NCI-H2081 (cell line): ENCODE data around the gene GNLY.
"Not testable (repeated sequence)": the region's sequence is repeated elsewhere in the genome, so short reads cannot be mapped to it uniquely, and the experiment has no call there.

Source experiments
- DNase-seq, 2 experiments: peaks; one replicate each; lab custom pipeline; 2025; lab: John Stamatoyannopoulos, UW

GNLY gene

DNA sequence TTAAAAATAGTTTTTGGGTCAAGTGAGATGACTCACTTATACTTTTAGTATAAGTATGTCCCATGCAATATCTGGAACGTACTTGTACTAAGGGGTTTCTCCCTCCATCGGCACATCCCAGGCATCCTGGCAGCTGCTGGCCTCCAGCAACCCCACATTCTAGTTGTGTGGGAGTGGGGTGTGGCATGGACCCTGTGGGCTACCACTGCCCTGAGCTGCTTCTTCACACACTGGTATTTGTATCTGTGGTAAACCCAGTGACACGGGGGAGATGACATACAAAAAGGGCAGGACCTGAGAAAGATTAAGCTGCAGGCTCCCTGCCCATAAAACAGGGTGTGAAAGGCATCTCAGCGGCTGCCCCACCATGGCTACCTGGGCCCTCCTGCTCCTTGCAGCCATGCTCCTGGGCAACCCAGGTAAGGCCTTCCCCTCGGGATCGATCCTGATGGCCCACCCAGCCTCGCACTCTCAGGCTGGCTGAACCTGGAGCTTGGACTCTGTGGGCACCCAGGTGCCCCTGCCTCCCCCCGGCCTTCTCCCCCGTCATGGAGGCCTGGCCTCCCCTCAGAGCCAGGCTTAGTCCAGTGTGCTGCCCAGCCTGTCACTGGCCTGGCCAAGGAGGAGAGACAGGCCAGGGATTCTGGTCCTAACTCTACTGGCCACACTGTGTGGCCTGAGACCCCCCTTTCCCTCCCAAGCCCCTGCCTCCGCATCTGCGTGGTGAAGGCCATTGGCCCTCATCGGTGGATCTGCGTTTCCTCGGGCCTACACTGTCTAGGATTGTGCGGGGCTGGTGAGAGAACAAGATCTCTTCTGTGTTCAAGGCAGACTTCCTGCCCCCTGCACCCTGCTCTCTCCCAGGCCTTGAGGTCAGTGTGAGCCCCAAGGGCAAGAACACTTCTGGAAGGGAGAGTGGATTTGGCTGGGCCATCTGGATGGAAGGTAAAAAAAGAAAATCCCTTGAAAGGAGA is at the start of gene GNLY:
Gene GNLY (plus strand): TSS at position 307 of the 974 bp plus-strand sequence. CDS start 61 bp downstream, at position 368.
- DNase-seq: no peak

DNA sequence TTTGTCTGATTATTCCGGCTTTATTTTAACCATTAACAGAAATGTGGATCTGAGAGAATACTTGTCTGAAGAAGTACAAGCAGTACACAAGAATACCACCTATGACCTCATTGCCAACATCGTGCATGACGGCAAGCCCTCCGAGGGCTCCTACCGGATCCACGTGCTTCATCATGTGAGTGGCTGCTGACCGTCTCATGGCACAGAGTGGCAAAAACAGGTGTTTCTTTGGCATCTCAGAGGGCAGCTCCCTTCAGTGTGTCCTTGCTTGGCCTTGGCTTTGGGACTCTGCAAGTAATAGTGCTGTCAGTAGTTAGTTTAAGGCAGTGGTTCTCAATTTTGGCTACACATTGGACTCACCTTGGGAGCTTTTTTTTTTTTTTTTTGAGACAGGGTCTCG is 49.2 kb upstream of the GNLY start:
- DNase-seq: no peak

DNA sequence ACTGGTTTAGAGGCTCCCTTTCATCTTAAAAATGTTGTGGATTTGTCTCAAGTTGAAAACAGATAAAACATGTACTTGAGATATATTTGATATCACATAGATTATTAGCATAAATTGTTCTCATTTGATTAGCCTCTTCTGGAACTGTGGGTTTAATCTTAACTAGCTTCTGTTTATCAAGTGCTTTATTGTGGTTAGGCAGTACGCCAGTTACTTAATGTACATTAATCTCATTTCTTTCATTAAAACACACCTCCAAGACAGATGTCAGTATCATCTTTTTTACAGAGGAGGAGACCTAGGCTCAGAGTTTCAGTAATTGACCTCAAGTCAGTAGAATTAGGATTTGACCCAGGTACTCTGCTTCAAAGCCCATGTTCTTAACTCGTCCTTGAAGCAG is 48.0 kb upstream of the GNLY start:
- no peak for DNase-seq

DNA sequence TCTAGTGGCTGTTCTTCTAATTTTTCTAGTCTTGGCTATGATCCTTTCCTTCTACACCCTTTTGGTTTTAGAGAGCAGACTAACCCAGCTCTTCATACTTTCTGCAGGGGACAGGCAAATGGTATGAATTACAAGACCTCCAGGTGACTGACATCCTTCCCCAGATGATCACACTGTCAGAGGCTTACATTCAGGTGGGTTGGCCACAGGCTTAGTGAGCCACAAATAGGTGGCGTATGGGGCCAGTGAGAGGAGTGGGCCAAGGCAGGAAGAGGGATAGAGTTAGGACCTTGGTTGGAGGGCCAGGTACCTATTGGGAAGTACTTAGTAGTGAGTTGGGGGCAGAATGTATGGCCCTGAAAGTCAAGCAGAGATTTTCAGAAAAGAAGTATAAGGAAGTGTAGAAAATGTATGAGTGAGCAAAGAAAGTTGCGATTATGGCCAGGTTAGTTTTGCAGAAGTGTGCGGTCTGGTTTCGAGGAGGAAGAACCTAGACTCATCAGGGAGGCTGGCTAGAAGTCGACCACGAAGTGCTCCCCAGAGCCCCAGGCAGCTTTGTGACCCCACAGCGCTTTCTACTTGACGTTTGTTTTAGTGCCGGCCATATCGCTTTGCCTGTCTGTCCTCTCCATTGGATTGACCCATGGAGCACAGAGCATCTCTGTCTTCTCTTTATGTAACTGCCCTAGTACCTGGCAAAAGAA is 46.2 kb upstream of the GNLY start:
- DNase-seq: no peak

DNA sequence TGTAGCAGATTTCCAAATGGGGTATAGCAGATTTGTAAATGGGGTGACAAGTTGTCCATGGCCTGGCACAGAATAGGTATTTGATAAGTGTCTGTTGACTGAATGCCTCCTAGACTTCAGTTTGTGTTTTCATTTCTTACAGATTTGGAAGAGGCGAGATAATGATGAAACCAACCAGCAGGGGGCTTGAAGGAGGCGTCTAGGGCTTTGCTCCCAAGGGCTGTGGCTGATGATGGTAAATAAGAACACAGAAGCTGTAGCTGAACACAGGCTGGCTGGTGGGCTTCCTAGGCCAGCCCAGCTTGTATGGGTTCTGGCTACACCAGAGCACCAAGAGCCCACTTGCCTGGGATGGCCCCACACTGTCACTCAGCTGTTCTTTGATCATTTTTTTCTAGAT is 45.5 kb upstream of the GNLY start:
- DNase-seq: no peak

DNA sequence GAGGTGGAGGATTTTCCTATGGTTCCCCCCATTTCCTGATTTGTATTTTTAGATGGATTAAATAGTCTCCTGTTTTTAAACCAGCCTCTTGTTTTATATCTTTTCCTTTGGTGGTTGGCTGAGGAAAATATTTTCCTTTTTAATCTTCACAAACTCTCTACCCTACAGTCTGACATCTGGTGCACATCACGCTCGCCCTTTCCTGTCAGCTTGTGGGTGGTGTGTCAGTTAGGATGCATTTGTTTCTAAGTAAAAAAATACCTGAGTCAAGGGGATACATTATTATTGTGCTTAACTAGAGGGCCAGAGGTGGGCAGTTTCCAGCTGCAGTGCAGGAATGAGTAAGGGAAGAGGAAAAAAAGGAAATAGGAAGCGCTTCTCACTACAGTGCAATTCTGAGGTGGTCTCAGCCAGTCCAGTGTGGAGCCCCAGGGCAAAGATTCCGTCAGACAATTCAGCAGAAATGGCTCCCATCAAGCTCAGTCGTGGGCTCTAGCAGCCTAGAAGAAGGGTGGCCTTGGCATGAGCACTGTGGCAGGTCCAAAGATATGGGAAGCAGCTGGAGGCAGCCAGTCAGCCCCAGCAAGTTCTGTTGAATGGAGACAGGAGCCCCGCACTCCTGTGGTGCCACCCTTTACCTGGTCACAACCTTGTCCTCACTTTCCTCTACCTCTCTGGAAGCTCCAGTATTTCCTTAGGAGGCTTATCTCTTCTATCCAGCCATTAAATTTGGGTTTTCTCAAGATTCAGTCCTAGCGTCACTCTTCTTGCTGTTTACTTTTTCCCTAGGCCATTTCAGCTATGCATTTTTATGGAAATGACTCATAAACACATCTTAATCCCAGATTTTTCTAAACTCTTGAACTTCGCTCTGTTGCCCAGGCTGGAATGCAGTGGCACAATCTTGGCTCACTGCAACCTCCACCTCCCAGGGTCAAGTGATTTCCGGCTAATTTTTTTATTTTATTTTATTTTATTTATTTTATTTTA is 44.7 kb upstream of the GNLY start:
- DNase-seq: no peak

DNA sequence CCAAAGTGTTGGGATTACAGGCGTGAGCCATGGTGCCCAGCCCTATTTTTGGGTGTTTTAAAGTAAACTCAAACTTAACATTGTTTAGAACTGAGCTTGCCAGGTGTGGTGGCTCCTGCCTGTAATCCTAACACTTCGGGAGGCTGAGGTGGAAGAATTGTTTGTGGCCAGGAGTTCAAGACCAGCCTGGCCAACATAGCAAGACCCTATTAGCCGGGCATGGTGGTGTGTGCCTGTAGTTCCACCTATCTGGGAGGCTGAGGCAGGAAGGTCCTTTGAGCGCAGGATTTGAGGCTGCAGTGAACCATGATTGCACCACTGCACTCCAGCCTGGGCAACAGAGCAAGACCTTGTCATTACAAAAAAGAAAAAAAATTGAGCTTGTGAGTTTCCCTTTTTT is 43.7 kb upstream of the GNLY start:
- no peak for DNase-seq

DNA sequence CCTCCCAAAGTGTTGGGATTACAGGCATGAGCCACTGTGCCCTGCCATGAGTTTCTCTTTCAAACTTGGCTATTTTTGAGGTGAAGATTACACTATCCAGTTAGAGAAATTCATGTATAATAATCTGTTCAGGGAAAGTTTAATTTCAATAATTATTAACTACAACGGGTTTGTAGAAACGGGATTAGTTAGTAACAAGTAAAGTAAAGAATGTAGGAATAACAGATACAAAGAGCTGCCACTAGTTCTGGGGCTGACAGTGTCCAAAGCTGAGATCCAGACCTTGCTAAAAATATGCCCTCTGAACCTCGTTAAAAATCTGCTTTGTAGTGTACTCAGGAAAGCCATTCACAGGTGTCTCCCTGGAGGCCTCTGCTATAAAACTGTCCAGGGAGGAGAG is 43.1 kb upstream of the GNLY start:
- DNase-seq: no peak

DNA sequence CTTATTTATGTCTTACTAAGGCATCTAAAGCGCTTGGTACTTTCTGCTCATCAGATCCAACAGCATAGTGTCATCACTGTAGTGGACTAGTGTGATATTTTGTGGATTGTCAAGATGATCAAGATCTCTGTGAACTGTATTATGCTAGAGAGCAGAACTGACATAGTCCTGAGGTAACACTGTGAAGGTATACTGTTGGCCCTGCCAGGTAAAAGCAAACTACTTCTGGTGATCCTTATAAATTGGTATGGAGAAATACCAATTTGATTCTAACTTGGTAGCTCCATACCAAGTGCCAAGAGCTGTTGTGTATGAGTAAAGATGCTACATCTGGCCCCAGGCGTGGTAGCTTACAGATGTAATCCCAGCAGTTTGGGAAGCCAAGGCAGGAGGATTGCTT is 42.1 kb upstream of the GNLY start:
- no peak for DNase-seq

DNA sequence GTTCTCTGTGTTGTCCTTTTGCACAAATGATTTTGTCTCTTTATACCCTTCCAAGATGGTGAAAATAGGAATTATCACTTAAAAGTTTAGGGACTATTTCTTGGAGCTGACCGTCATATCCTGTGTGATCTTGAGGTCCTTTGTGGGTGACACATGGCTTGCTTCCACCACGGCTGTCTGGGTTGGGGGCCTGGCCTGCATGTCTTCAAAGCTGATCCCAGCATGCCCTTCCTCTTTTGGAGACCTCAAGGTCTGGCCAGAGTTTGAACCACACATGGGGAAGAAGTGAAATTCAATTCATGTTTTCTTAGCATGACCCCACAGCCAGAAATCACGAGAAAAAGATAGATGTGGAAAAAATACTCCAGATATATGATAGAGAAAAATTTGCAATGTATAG is 40.2 kb upstream of the GNLY start:
- DNase-seq: no peak

DNA sequence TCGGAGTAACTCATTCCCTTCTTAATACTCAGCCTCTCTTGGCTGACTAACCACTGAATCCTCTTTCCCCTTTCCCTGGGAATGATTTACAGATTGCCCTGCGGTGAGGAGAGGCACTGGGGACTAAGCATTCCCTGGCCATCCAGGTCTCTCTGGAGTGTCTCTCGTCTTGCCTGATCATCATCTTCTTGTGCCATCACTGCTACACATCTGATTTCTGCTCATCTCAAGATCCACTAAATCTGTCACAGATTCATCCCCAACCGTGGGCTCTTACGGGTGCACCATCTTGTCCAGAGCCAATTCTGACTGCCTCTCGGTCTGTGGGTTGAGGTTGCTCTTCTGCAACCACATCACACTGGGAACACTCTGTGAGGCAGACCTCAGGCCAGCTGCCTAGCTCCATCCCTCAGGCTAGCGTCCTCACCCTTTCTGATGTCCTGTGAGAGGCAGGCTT is 38.2 kb upstream of the GNLY start:
- no peak for DNase-seq

DNA sequence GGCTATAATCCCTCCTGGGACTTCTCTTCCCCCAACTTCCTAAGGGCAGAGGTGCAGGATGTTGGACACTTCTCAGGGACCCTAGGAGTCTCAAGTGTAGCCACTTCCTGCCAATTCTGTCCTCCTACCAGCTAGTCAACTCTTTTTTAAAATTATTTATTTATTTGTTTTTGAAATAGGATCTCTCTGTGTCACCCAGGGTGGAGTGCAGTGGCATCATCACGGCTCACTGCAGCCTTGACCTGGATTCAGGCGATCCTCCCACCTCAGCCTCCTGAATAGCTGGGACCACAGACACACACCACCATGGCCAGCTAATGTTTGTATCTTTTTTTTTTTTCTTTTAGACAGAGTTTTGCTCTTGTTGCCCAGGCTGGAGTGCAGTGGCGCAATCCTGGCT is 37.7 kb upstream of the GNLY start:
- no peak for DNase-seq

DNA sequence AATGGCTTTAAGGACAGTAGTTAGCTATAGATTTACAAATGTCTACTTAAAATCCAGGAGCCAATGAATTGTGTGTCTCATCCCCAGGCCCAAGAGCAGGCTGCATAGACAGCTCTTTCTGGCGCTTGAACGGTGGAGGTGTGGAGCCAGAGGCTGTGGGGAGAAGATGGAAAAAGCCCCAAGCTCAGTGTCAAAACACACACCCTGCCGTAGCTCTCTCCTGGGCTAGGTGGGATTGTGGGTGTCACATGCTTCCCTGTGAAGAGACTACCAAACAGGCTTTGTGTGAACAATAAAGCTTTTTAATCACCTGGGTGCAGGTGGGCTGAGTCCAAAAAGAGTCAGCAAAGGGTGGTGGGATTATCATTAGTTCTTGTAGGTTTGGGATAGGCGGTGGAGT is 36.8 kb upstream of the GNLY start:
- not testable (repeated sequence) for DNase-seq

DNA sequence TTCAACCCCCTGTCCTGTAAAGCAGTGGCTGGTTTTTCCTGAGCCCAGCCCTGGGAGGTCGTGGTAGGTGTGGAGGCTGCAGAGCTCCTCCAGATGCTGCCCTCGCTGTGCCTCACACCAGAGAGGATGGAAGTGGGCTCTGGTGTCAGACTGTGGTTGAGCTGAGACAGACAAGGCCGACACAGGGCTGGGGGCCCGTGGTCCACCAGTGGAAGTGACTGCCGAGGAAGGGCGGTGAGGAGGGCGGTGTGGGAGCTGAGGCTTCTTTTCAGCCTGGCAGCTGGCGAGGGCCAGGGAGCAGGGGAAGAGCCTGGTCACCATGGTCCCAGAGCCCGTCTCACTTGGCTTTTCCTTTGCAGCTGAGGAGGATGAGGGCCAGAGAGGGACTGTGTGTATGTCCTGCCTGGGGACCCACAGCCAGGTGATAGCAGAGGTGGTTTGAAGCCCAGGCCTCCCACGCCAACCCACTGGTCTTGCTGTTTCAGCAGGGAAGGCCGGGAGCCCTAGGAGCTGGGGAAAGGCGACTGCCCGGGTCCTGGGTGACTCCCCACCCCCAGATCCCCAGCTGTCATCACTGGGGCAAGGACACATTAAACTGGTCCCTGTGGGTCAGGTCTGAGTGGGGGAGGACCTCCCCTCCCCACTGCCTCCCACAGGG is 34.7 kb upstream of the GNLY start:
- no peak for DNase-seq

DNA sequence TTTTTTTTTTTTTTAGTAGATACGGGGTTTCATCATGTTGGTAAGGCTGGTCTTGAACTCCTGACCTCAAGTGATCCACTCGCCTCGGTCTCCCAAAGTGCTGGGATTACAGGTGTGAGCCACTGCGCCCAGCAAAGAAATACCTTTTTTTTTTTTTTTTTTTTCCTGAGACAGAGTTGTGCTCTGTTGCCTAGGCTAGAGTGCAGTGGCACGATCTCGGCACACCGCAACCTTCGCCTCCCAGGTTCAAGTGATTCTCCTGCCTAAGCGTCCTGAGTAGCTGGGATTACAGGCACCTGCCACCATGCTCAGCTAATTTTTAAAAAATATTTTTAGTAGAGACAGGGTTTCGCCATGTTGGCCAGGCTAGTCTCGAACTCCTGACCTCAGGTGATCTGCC is 33.9 kb upstream of the GNLY start:
- not testable (repeated sequence) for DNase-seq

DNA sequence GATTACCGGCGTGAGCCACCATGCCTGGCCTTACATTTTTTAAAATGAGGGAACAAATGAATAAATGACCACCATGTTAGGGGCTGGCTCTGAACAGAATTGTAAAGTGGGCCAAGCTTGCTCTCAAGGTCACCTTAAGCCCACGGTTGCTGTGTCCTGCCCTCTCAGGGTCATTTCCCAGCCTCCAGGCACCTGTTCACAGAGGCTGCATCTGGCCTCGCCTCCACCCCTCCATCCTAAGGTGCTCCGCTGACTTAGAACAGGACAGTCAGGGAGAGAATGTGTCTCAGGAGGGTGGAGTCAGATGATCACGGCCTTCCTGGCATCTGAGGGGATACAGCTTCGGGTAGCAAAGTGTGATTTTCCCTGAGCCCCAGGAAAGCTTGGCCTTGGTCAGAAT is 33.4 kb upstream of the GNLY start:
- DNase-seq: no peak

DNA sequence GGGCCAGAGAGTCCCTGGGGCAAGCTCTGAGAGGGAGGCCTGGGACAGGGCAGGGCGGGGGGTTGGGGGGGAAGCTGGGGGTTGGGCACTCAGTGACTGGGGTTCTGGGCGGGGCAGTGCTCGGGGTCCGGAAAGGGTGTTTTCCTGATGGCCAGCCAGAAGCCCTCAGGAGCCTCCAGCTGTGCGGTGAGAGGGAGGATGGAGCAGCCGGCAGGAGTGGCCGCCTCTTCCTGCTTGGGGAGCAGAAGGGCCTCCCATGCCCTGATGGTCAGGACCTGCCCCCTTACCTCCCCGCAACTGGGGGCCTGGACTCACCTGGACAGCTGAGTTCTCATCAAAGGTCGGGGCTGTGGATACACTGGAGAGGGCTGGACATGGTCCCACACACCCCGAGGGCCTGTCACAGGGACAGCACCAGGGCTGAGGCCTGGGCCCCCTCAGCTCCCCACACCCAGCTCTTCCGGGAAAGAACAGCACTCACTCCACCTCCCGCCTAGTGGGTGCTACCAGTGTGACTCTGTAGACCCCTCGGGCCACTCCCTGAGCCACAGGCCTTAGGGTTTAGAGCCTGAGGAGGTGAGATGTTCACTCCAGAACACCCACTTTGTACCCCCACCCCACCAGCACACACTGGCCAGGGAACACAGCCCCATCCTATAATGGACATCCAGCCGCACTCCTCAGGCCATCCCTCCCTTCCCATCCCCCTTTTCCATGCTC is 32.9 kb upstream of the GNLY start:
- no peak for DNase-seq

DNA sequence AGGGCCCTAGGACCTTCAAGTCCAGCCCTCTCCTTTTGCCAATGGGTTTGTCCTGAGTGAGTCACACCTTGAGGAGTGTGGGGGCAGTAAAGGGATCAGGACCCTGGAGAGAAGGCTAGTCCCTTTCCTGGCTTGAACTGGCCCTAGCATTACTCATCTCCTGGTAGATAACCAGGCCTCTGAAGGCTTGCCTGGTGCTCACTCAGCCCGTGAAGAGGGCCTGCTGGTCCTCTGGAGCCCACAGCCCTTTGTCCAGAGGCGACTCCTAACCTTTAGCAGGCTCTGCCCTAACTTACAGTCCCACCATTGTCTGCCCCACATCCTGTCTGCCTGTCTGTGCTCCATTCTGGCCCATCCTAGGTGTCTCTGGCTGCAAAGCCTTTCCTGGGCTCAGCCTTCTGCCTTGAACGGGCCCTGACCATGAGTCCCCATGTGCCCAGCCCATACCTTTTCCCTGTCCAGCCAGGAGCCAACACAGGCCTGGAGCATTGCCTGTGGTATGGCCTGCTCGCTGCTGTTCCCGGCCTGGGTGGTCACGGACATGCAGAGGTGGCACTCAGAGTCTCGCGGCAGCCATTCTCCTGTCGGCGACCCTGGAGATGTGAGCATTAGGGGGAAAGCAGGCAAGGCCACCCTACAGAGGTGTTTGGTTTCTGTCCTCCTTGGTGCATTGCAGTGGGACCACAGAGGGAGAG is 31.1 kb upstream of the GNLY start:
- no peak for DNase-seq

DNA sequence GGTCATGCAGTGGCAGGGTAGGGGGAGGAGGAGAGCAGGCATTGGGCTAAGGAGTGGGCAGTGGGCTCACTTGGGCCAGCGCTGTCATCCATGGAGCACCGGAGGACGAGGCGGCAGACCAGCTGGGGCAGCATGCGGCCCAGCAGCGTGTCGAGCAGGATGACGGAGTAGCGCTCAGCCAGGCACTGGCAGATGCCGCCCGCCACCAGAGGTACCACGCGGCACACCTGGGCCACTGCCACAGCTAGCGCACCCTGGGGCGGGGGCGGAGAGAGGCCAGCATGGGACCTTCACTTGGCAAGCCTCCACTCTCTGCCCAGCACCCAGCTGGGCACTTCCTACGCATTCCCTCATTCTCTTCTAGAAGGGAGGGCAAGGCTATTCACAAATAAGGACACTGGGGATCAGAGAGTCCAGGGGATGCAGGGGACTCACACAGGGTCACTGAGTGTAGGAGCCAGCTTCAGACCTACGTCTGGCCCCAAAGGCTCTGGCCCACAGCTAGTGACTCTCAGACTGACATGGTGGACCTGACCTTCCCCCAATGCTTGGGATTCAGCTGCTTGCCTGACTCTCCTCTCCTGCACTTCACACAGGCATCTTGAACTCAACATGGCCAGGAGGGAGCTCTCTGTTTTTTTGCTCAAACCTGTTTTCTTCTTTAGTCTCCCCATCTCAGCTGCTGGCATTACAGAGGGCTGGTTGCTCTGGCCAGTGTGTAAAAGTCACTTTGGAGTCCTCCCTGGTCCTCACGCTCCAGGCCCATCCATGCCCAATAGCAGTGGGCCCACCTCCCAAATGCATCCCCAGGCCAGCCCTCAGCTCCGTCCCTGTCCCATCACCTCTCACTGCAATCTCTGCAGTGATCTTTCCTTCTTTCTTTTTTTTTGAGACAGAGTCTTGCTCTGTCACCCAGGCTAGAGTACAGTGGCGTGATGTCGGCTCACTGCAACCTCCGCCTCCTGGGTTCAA is 30.3 kb upstream of the GNLY start:
- DNase-seq: no peak
